Common myeloid progenitor, CD34-positive (primary cell): ENCODE results near the gene AHCY.
"Not testable (repeated sequence)": the region's sequence is repeated elsewhere in the genome, so short reads cannot be mapped to it uniquely, and the experiment has no call there.

Experiments used
- CTCF ChIA-PET: fragments of 350-600 bp; sonication (Branson Sonifier 250); formaldehyde crosslinking; loops from one replicate; lab custom pipeline; 2021; ENCODE audit warnings: antibody characterized with exemption; lab: Charles Lee
- POLR2A ChIA-PET: fragments of 350-600 bp; sonication (Branson Sonifier 250); formaldehyde crosslinking; loops from one replicate; lab custom pipeline; 2021; ENCODE audit warnings: antibody characterized with exemption; lab: Charles Lee
- DNase-seq, 3 donors: peaks; one replicate each; pipeline versions ENCODE4 v3.0.0 to v3.0.0-alpha.2; 2013
- H3K27ac ChIP-seq, 2 experiments: 1 replicate in 1 of 2; 2 replicates in 1 of 2; pipeline ENCODE4 v1.7.0; 2013; ENCODE audit warnings: inconsistent platforms in 2 of 2, low read length in 2 of 2, mild to moderate bottlenecking in 2 of 2, low read depth in 1 of 2, moderate library complexity in 1 of 2; ENCODE audit not compliant: severe bottlenecking in 2 of 2, insufficient read depth in 1 of 2, poor library complexity in 1 of 2
- H3K27me3 ChIP-seq, 5 experiments: replicated peaks in 2 of 5; 1 replicate in 3 of 5; 2 replicates in 2 of 5; pipeline versions ENCODE4 v1.6.1 to v1.7.0; 2013; ENCODE audit warnings: low read length in 4 of 5, mild to moderate bottlenecking in 2 of 5, moderate library complexity in 2 of 5, inconsistent platforms in 1 of 5; ENCODE audit not compliant: insufficient read depth in 5 of 5, control insufficient read depth in 4 of 5
- H3K36me3 ChIP-seq, 4 experiments: 1 replicate in 2 of 4; 2 replicates in 2 of 4; pipeline versions ENCODE4 v1.6.1 to v1.7.0; 2013; ENCODE audit warnings: low read length in 3 of 4, control low read depth in 1 of 4, mild to moderate bottlenecking in 1 of 4; ENCODE audit not compliant: control insufficient read depth in 4 of 4, insufficient read depth in 4 of 4
- H3K4me1 ChIP-seq, 4 experiments: 1 replicate in 3 of 4; 2 replicates in 1 of 4; pipeline versions ENCODE4 v1.6.1 to v1.7.1; 2013; ENCODE audit warnings: low read length in 3 of 4, mild to moderate bottlenecking in 3 of 4, control low read depth in 1 of 4, inconsistent platforms in 1 of 4, moderate library complexity in 1 of 4; ENCODE audit not compliant: control insufficient read depth in 4 of 4, insufficient read depth in 4 of 4; ENCODE audit errors: control extremely low read depth in 1 of 4
- H3K4me3 ChIP-seq, 7 experiments: 1 replicate in 4 of 7; 2 replicates in 3 of 7; pipeline versions ENCODE4 v1.5.1 to v1.7.0; 2013; ENCODE audit warnings: mild to moderate bottlenecking in 7 of 7, low read length in 6 of 7, moderate library complexity in 6 of 7, inconsistent platforms in 2 of 7, low read depth in 2 of 7, control low read depth in 1 of 7; ENCODE audit not compliant: insufficient read depth in 4 of 7, control insufficient read depth in 1 of 7; ENCODE audit errors: extremely low read depth in 1 of 7
- H3K9me3 ChIP-seq, 5 experiments: 1 replicate in 4 of 5; 2 replicates in 1 of 5; pipeline versions ENCODE4 v1.6.1 to v1.7.1; 2013; ENCODE audit warnings: low read length in 4 of 5, mild to moderate bottlenecking in 2 of 5, inconsistent platforms in 1 of 5, low read depth in 1 of 5, moderate library complexity in 1 of 5; ENCODE audit not compliant: control insufficient read depth in 4 of 5, insufficient read depth in 2 of 5; ENCODE audit errors: control extremely low read depth in 1 of 5
- WGBS: methylation state at CpG from one replicate; pipeline ENCODE4 v1.1.5; 2013; ENCODE audit not compliant: insufficient coverage; 5-methylcytosine and 5-hydroxymethylcytosine counted together

The AHCY gene

DNA sequence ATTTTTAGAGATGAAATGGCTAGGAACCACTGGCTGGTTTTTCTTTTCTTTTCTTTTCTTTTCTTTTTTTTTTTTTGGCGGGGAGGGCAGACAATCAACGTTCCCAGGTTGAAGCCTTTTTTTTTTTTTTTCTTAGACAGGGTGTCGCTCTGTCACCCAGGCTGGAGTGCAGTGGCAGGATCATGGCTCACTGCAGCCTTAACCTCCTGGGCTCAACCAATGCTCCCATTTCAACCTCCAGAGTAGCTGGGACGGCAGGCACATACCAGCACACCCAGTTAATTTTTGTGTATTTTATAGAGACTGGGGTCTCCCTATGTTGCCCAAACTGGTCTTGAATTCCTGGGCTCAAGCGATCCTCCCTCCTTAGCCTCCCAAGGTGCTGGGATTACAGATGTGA lies 41.1 kb upstream of the AHCY start:
- H3K27me3 ChIP-seq: no peaks in the 10 kb centered on the region
- no peaks in the 10 kb centered on the region for H3K36me3 ChIP-seq
- H3K4me3 ChIP-seq: no peak overlapping the region
- H3K27ac ChIP-seq: no peak overlapping the region
- no CpG with 5 or more reads among the region's 5 CpGs for WGBS
- no peaks in the 10 kb centered on the region for H3K4me1 ChIP-seq
- H3K9me3 ChIP-seq: no peaks in the 10 kb centered on the region
- no peak for DNase-seq
- POLR2A ChIA-PET: no interaction called here
- CTCF ChIA-PET: interaction anchor here (1.2 kb wide), 1 partner anchor 32 kb away, joined by 3 read pairs; no protein-coding TSS in a partner anchor

GRCh38 chr20:34343458-34344211 lies 40.5 kb upstream of the AHCY start:
- Histone ChIP-seq H3K4me3 (no peak overlapping the region), H3K9me3 (no peaks in the 10 kb centered on the region), H3K36me3 (no peaks in the 10 kb centered on the region), H3K27me3 (no peaks in the 10 kb centered on the region), H3K4me1 (no peaks in the 10 kb centered on the region), H3K27ac (no peak overlapping the region)
- POLR2A ChIA-PET: no interaction called here
- CTCF ChIA-PET: interaction anchor here (0.6 to 1.2 kb wide), 2 partner anchors 32 to 132 kb away, joined by 3 read pairs; no protein-coding TSS in a partner anchor
- no peak for DNase-seq
- 78% methylated on average over 7 of the region's 10 CpGs for WGBS

GRCh38 chr20:34341199-34341598 lies 38.0 kb upstream of the AHCY start:
- DNase-seq, H3K4me3 ChIP-seq, H3K4me1 ChIP-seq, H3K27me3 ChIP-seq, H3K9me3 ChIP-seq, POLR2A ChIA-PET, H3K36me3 ChIP-seq, H3K27ac ChIP-seq: not testable (repeated sequence)
- WGBS: 97% methylated on average over 8 of the region's 9 CpGs
- CTCF ChIA-PET: interaction anchor here (0.7 kb wide), 1 partner anchor 22 kb away, joined by 4 read pairs; the partner anchor contains the start of gene ITCH

GRCh38 chr20:34340726-34341125 lies 37.6 kb upstream of the AHCY start:
- WGBS: 96% methylated on average over 10 of the region's 10 CpGs
- POLR2A ChIA-PET: not testable (repeated sequence)

GRCh38 chr20:34337982-34338726 lies 35.0 kb upstream of the AHCY start:
- no peak overlapping the region for H3K27ac ChIP-seq
- 95% methylated on average over 9 of the region's 15 CpGs for whole genome bisulfite sequencing
- no peak for DNase-seq
- H3K4me1 ChIP-seq: no peaks in the 10 kb centered on the region
- no peaks in the 10 kb centered on the region for H3K36me3 ChIP-seq
- CTCF ChIA-PET: interaction anchor here (8.4 kb wide), 1 partner anchor 25 kb away, joined by 48 read pairs; no protein-coding TSS in a partner anchor
- no peak overlapping the region for H3K4me3 ChIP-seq
- no peaks in the 10 kb centered on the region for H3K27me3 ChIP-seq
- no peaks in the 10 kb centered on the region for H3K9me3 ChIP-seq
- POLR2A ChIA-PET: interaction anchor here (0.5 kb wide), 1 partner anchor 34 kb away, joined by 6 read pairs; no protein-coding TSS in a partner anchor

More at GRCh38 chr20:34340726-34341125, 37.6 kb upstream of the AHCY start:
- H3K27ac ChIP-seq, H3K27me3 ChIP-seq, H3K36me3 ChIP-seq, CTCF ChIA-PET, H3K4me1 ChIP-seq, H3K4me3 ChIP-seq, H3K9me3 ChIP-seq, DNase-seq: not testable (repeated sequence)

- Histone ChIP-seq H3K9me3 (no peaks in the 10 kb centered on the region), H3K4me3 (no peak overlapping the region), H3K4me1 (no peaks in the 10 kb centered on the region), H3K27ac (no peak overlapping the region), H3K27me3 (no peaks in the 10 kb centered on the region), H3K36me3 (no peaks in the 10 kb centered on the region)
- no peak for DNase-seq
- 88% methylated on average over 1 of the region's 1 CpG for whole genome bisulfite sequencing
- POLR2A ChIA-PET: interaction anchor here (0.5 kb wide), 1 partner anchor 35 kb away, joined by 6 read pairs; no protein-coding TSS in a partner anchor
- CTCF ChIA-PET: interaction anchor here (8.4 kb wide), 1 partner anchor 24 kb away, joined by 48 read pairs; no protein-coding TSS in a partner anchor
Observed at GRCh38 chr20:34337544-34337943, 34.4 kb upstream of the AHCY start.
